Activated CD4-positive, alpha-beta T cell treated with anti-CD3 and anti-CD28 coated beads for 36 hours (primary cell): ENCODE data around the gene AVPI1. TPM values are rescaled to one million over a fixed set of nuclear protein-coding genes. Genes with fewer than 3 reads are reported as not detected.
A peak's percentile ranks its signal among the peaks of the same experiment; 100 is the strongest.

Source experiments
- ATAC-seq: fragments of 200-7000 bp; cut with Tn5 transposase; one replicate; pipeline ENCODE4 v1.10.0; 2021; ENCODE audit warnings: mild to moderate bottlenecking, moderate library complexity
- CTCF ChIA-PET: fragments of 350-600 bp; sonication (Branson Sonifier 250); formaldehyde crosslinking; loops from one replicate; lab custom pipeline; 2021; ENCODE audit warnings: antibody characterized with exemption; lab: Charles Lee
- POLR2A ChIA-PET: fragments of 350-600 bp; sonication (Branson Sonifier 250); formaldehyde crosslinking; loops from one replicate; lab custom pipeline; 2021; ENCODE audit warnings: antibody characterized with exemption, inconsistent platforms; lab: Charles Lee
- DNase-seq: peaks from one replicate; pipeline ENCODE4 v3.0.0-alpha.2; 2020
- H3K27ac Mint-ChIP-seq: one replicate; pipeline ENCODE4 v1.8.0; 2021; ENCODE audit warnings: mixed read lengths
- H3K27me3 Mint-ChIP-seq: one replicate; pipeline ENCODE4 v1.8.0; 2021; ENCODE audit warnings: mixed read lengths
- H3K36me3 Mint-ChIP-seq: one replicate; pipeline ENCODE4 v1.8.0; 2021; ENCODE audit warnings: low read depth, mixed read lengths
- H3K4me1 Mint-ChIP-seq: one replicate; pipeline ENCODE4 v1.8.0; 2021; ENCODE audit warnings: mixed read lengths
- H3K4me3 Mint-ChIP-seq: one replicate; pipeline ENCODE4 v1.8.0; 2021; ENCODE audit warnings: mild to moderate bottlenecking, moderate library complexity, mixed read lengths
- H3K9me3 Mint-ChIP-seq: one replicate; pipeline ENCODE4 v1.8.0; 2021; ENCODE audit warnings: low read depth, mixed read lengths
- intact Hi-C, 2 experiments: fragments of 100-400 bp; cut with DNase I in 1 of 2; cut with micrococcal nuclease in 1 of 2; formaldehyde crosslinking; loops; one replicate each; pipeline versions ENCODE4 v1.14.2 to v1.15.1; 2022 to 2024; cut with DNase I, micrococcal nuclease
- total RNA-seq, 2 experiments: library from RNA; stranded (reverse); gene quantifications; one replicate each; pipeline ENCODE4 v1.2.3, GENCODE V29; 2021

AVPI1 gene
- total RNA-seq, 2 experiments from 2014 or later, result 2.1 to 2.2 TPM

DNA sequence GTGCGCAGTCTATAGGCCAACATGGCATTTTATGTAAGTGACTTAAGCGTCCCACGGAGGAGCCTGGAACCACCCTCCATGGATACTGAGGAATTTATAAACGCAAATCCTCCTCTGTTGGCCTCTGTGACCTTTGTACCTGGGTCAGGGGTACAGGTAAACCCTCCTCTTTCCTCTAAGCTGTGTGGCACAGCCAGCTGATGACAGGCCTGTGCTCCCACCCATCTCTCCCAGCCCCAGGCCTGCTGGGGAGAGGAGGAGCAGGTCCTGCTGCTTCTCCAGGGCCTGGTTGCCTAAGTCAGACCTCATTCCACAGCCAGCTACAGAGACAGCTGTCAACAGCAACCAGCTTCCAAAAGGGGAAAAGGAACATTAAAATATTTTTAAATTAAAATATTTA lies 5.0 kb downstream of the AVPI1 start:
- H3K27me3 Mint-ChIP-seq, result no peaks in the 10 kb centered on the region
- H3K36me3 Mint-ChIP-seq, result no peaks in the 10 kb centered on the region
- no peak overlapping the region for H3K27ac Mint-ChIP-seq
- peaks cover 7% of the 10 kb centered on the region for H3K4me1 Mint-ChIP-seq
- H3K9me3 Mint-ChIP-seq, result no peaks in the 10 kb centered on the region
- DNase-seq, result no peak
- POLR2A ChIA-PET, result no interaction called here
- CTCF ChIA-PET, result interaction anchor here (0.5 to 3.2 kb wide), 5 partner anchors 20 to 187 kb away, joined by 3 to 18 read pairs (median 4); partner anchors contain the start of gene ANKRD2
- H3K4me3 Mint-ChIP-seq, result no peak overlapping the region
- intact Hi-C loops, result no loop called here
- ATAC-seq, result no peak

DNA sequence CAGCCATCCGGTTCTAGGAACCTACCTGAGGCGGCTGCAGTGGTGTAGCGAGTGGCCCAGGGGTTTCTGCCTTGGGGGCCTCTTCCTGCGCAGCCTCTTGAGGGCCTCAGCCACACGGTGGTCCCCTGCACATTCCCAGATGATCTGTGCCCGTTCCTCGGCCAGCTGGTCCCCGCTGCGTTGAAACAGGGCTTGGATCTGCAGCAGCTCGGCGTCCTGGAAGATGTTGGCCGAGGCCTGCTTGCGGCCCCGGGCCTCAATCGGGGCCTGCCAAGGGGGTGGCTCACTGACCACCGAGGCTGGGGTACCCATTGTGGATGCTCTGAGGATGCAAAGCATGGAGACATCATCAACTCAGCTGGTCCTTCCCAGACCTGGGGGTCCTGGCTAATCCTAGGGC lies 7.4 kb downstream of the AVPI1 start:
- Mint-ChIP-seq H3K4me1 (no peaks in the 10 kb centered on the region), H3K36me3 (no peaks in the 10 kb centered on the region), H3K4me3 (no peak overlapping the region), H3K27me3 (no peaks in the 10 kb centered on the region), H3K9me3 (no peaks in the 10 kb centered on the region), H3K27ac (no peak overlapping the region)
- POLR2A ChIA-PET, result no interaction called here
- intact Hi-C loops, result no loop called here
- CTCF ChIA-PET, result interaction anchor here (0.5 to 3.5 kb wide), 6 partner anchors 17 to 215 kb away, joined by 3 to 15 read pairs (median 4); no protein-coding TSS in a partner anchor
- no peak for ATAC-seq
- no peak for DNase-seq

DNA sequence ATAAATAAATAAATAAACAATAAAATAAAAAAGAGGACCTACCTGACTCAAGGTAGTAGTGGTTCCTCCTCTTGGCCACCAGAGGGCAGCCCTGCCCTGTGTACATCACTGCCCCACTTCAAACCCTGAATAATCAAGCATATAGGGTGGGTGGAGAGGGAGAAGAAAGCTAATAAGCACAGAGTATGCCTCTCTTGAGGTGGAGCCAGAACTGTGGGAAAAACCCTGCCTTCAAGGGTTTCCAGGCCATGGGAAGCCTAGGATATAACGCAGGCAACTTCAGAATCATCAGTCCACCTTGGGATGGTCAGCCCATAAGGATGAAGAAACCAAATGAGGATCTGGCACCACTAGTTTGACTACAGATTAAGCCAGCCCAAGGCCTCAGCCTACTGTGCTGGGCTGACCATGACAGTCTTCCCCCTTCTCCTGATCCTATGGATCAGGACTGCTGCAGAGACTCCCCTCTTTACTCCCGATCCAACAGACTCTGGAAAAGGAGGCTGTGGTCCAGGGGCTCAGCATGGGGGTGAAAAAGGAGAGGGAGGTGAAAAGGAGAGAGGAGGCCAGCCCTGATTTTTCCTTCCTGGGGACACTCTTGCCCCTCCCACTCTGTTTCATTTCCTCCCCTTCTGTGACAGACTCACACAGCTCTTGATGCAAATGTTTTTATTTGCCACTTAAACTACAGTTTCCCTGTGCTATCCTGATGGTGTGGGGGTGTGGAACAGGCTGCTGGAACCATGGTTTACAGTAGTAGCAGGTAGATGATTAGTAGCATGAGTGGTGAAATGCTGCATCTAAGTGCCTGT lies 10.1 kb downstream of the AVPI1 start:
- peak; percentile 84 for ATAC-seq
- ChIA-PET CTCF (interaction anchor here (0.7 to 4.0 kb wide), 15 partner anchors 9 to 369 kb away, joined by 3 to 28 read pairs (median 4); partner anchors contain the start of genes AVPI1 and ZFYVE27), POLR2A (no interaction called here)
- H3K27me3 Mint-ChIP-seq, result no peaks in the 10 kb centered on the region
- H3K27ac Mint-ChIP-seq, result no peak overlapping the region
- peaks cover 5% of the 10 kb centered on the region for H3K4me1 Mint-ChIP-seq
- H3K4me3 Mint-ChIP-seq, result no peak overlapping the region
- H3K9me3 Mint-ChIP-seq, result no peaks in the 10 kb centered on the region
- peaks cover 12% of the 10 kb centered on the region for H3K36me3 Mint-ChIP-seq
- intact Hi-C loops, result loop anchor here (1.0 kb wide), 1 partner anchor 54 kb away; no protein-coding TSS in a partner anchor
- peak; percentile 64 for DNase-seq

DNA sequence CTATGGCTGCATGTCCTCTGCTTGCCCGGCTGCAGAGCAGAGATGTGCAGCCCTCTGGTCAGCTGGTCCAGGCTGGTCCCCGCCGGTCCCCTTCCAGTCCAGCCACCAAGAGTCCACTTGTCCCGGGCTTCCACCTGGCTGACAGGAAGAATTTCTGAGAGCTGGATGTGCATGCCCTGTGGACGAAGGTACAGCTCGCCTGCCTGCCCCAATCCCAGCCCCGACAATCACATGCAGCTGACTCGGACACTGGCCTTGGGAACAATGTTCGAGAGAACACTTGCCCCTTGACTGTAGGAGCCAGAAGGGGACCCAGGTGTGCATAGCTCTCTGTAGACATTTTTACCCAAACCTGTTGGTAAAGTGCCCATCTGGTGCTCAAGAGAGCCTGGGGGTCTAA lies 11.8 kb downstream of the AVPI1 start:
- ChIA-PET CTCF (interaction anchor here (0.6 to 4.0 kb wide), 8 partner anchors 8 to 805 kb away, joined by 3 to 15 read pairs (median 6); partner anchors contain the start of gene AVPI1), POLR2A (no interaction called here)
- no peaks in the 10 kb centered on the region for H3K27me3 Mint-ChIP-seq
- H3K27ac Mint-ChIP-seq, result no peak overlapping the region
- peaks cover 5% of the 10 kb centered on the region for H3K4me1 Mint-ChIP-seq
- H3K9me3 Mint-ChIP-seq, result no peaks in the 10 kb centered on the region
- ATAC-seq (no peak), DNase-seq (no peak)
- no peak overlapping the region for H3K4me3 Mint-ChIP-seq
- peaks cover 12% of the 10 kb centered on the region for H3K36me3 Mint-ChIP-seq
- intact Hi-C loops, result no loop called here

DNA sequence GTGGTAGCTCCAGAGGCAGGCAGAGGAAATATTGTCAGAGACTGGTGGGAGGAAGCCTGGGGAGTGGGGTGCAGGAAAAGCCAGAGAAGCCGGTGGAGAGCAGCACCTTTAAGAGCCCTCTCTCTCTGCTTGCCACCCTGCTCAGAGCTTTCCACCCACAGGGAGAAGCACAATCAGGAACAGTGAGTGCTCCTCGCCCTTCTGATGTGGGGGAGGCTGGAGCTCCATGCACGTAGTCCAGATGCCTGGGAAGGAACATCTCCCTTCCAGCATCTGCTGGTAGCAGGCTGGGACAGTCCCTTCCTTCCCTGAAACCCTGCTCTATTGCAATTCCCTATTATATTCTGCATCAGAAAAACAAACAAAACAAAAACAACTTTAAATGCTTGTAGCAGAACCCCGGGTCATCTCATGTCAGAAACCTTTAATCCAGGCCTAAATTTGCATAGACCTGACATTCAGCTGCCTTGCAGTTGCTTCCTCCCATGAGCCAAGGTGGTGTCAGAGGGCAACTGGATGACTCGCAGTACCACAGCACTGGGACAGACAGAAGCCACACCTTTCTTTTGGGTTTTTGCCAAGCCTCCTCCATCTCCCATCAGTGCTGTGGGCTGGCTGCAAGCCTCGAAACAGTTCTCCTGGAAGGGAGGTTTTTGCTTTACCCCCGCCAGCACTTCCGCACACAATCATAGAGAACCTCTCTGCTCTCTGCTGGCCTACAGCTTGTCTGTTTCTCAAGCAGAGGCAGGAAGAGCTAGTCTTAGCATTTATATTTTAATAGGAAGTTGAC lies 13.1 kb downstream of the AVPI1 start:
- Mint-ChIP-seq H3K9me3 (no peaks in the 10 kb centered on the region), H3K36me3 (peaks cover 12% of the 10 kb centered on the region), H3K4me3 (no peak overlapping the region), H3K27ac (no peak overlapping the region), H3K4me1 (peaks cover 5% of the 10 kb centered on the region), H3K27me3 (no peaks in the 10 kb centered on the region)
- DNase-seq (peak; percentile 60), ATAC-seq (peak; percentile 88)
- POLR2A ChIA-PET, result interaction anchor here (0.6 kb wide), 1 partner anchor 189 kb away, joined by 3 read pairs; no protein-coding TSS in a partner anchor
- intact Hi-C loops, result no loop called here
- CTCF ChIA-PET, result interaction anchor here (1.2 to 4.0 kb wide), 4 partner anchors 10 to 28 kb away, joined by 3 to 15 read pairs (median 8); partner anchors contain the start of gene AVPI1

DNA sequence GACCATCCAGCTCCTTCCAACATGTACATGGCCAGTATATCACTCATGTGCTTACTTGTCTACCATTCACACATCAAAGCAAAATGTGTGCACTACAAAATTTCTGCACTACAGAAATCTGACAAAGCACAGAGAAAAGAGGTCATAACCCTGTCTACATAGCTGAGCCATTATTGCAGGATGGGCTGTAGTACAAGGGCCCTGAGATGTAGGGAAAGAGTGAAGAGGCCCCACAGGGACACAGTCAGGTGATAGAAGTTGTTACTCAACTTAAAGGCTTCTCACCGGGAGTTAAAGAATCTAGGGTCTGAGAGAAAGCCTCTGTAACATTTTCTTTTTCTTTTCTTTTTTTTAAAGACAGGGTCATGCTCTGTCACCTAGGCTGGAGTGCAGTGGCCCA lies 17.5 kb downstream of the AVPI1 start:
- Mint-ChIP-seq H3K9me3 (no peaks in the 10 kb centered on the region), H3K27ac (no peak overlapping the region), H3K36me3 (peaks cover 24% of the 10 kb centered on the region), H3K27me3 (no peaks in the 10 kb centered on the region), H3K4me1 (peaks cover 5% of the 10 kb centered on the region), H3K4me3 (no peak overlapping the region)
- CTCF ChIA-PET, result interaction anchor here (0.6 to 1.4 kb wide), 3 partner anchors 17 to 98 kb away, joined by 3 to 4 read pairs (median 4); partner anchors contain the start of gene ANKRD2
- DNase-seq, result no peak
- POLR2A ChIA-PET, result no interaction called here
- intact Hi-C loops, result no loop called here
- no peak for ATAC-seq

DNA sequence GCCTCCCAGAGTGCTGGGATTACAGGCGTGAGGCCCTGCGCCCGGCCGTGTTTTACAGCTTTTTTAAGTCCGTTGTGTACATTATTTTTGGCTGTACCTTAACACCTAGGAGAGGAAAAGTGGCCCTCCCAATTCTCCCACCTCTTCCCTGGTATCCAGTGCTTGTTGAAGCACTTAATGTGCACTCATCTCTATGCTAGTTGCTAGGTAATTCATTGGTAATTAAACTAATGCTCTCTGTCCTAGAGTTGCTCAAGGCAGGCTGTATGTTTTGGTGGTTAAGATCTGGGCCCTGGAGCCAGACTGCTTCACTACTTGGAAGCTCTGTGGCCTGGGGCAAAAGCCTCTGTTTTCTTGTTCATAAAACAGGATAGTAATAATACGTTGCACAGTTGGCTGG lies 19.6 kb downstream of the AVPI1 start:
- POLR2A ChIA-PET, result no interaction called here
- Mint-ChIP-seq H3K4me3 (no peak overlapping the region), H3K4me1 (no peaks in the 10 kb centered on the region), H3K27me3 (no peaks in the 10 kb centered on the region), H3K27ac (no peak overlapping the region), H3K36me3 (peaks cover 24% of the 10 kb centered on the region), H3K9me3 (no peaks in the 10 kb centered on the region)
- intact Hi-C loops, result no loop called here
- ATAC-seq (no peak), DNase-seq (no peak)
- CTCF ChIA-PET, result interaction anchor here (0.6 to 2.2 kb wide), 3 partner anchors 10 to 34 kb away, joined by 3 to 9 read pairs (median 3); no protein-coding TSS in a partner anchor

DNA sequence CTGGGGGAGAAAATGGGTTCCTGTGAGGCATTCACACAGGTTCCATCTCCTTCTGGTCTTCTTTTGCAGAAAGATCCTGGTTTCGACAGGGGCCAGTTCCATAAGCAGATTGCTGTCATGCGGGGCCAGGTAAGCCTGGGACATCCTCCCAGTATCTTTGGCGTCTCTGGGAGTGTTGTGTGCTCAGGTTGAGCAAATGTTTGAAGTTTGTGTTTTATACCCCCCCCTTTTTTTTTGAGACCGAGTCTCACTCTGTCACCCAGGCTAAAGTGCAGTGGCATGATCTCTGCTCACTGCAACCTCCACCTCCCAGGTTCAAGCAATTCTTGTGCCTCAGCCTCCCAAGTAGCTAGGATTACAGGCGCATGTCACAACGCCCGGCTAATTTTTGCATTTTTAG lies 20.0 kb downstream of the AVPI1 start:
- ATAC-seq, result no peak
- no peak overlapping the region for H3K27ac Mint-ChIP-seq
- H3K27me3 Mint-ChIP-seq, result no peaks in the 10 kb centered on the region
- CTCF ChIA-PET, result interaction anchor here (2.2 kb wide), 1 partner anchor 10 kb away, joined by 9 read pairs; no protein-coding TSS in a partner anchor
- peaks cover 26% of the 10 kb centered on the region for H3K36me3 Mint-ChIP-seq
- POLR2A ChIA-PET, result no interaction called here
- H3K9me3 Mint-ChIP-seq, result no peaks in the 10 kb centered on the region
- intact Hi-C loops, result no loop called here
- no peak for DNase-seq
- no peaks in the 10 kb centered on the region for H3K4me1 Mint-ChIP-seq
- no peak overlapping the region for H3K4me3 Mint-ChIP-seq

DNA sequence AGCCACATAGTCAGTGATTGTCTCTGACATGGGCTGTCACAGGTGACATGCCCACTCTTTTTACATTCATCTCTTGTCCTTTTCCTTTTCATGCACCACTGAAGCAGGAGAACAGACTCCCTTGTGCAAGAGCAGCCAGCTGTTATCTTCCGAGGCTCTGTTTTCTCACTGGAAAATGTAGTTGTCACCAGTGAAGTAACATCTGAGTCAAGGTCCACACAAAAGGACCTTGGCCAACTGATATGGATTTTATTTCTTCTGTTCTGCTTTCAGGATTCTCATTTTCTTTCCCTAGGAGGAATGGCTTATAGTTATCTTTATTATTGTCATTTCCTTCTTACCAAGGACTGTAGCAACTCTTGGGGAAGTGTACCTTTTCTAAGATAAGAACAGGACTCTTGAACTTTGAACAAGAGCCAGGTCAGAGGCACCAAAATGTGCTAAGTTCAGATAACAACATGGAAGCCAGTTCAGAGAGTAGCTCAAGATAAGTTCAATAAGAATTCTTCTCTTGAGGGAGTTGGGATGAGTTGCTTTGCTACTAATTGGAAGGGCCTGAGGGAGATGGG lies 22.7 kb downstream of the AVPI1 start:
- CTCF ChIA-PET, result interaction anchor here (1.6 kb wide), 1 partner anchor 37 kb away, joined by 3 read pairs; no protein-coding TSS in a partner anchor
- DNase-seq (no peak), ATAC-seq (no peak)
- Mint-ChIP-seq H3K4me3 (no peak overlapping the region), H3K4me1 (no peaks in the 10 kb centered on the region), H3K27me3 (no peaks in the 10 kb centered on the region), H3K27ac (no peak overlapping the region), H3K36me3 (peaks cover 26% of the 10 kb centered on the region), H3K9me3 (no peaks in the 10 kb centered on the region)
- POLR2A ChIA-PET, result no interaction called here
- intact Hi-C loops, result no loop called here

DNA sequence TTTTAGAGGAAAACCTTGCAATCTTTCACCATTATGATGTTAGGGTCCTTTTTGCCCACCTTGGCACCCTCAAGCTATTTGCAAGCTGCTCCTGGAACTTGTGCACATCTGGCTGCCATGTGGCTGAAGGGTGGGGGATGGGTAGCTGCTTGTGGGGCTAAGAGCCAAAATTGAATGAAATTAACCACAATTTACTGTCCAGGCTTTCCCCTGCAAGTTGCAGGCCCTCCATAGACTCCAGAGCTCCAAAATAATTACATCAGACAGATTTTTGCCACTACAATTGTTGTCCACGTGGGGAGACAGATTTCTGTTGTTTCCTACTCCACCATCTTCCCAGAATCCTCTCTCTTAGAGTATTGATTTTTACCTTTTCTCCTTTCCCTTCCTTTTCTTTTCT lies 27.5 kb downstream of the AVPI1 start:
- no peaks in the 10 kb centered on the region for H3K9me3 Mint-ChIP-seq
- H3K36me3 Mint-ChIP-seq, result peaks cover 28% of the 10 kb centered on the region
- no peak overlapping the region for H3K4me3 Mint-ChIP-seq
- DNase-seq (no peak), ATAC-seq (no peak)
- no peaks in the 10 kb centered on the region for H3K4me1 Mint-ChIP-seq
- ChIA-PET POLR2A (no interaction called here), CTCF (interaction anchor here (0.6 kb wide), 1 partner anchor 65 kb away, joined by 3 read pairs; no protein-coding TSS in a partner anchor)
- H3K27me3 Mint-ChIP-seq, result no peaks in the 10 kb centered on the region
- no peak overlapping the region for H3K27ac Mint-ChIP-seq
- intact Hi-C loops, result no loop called here

DNA sequence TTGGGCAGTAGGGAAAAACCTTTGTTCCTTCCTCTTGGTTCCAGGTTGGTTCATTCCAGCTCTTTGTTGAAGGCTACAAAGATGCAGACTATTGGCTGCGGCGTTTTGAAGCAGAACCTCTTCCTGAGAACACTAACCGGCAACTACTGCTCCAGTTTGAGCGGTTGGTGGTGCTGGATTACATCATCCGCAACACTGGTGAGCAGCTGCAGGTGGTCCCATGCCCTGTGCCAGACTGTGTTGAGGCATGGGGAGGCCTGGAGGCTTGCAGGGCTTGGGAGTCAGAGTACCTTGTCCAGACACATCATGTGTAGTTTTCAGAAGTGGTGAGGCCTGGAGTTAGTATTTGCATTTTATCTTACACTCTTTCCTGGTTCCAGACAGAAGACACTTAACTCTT lies 30.3 kb downstream of the AVPI1 start:
- Mint-ChIP-seq H3K4me1 (no peaks in the 10 kb centered on the region), H3K9me3 (no peaks in the 10 kb centered on the region), H3K27me3 (no peaks in the 10 kb centered on the region), H3K4me3 (no peak overlapping the region), H3K27ac (no peak overlapping the region), H3K36me3 (peaks cover 23% of the 10 kb centered on the region)
- no peak for DNase-seq
- no peak for ATAC-seq
- CTCF ChIA-PET, result no interaction called here
- intact Hi-C loops, result no loop called here
- POLR2A ChIA-PET, result no interaction called here
